Stimulated activated CD4-positive, alpha-beta T cell treated with anti-CD3 and anti-CD28 coated beads, Interleukin-1b, Interleukin-23, amount 100 ng/mL, for 48 hours (primary cell): Measurements from ENCODE around the gene TRAPPC3L.

Source experiments
- DNase-seq: peaks from one replicate; pipeline ENCODE4 v3.0.0-alpha.2; 2020

Gene TRAPPC3L

DNA sequence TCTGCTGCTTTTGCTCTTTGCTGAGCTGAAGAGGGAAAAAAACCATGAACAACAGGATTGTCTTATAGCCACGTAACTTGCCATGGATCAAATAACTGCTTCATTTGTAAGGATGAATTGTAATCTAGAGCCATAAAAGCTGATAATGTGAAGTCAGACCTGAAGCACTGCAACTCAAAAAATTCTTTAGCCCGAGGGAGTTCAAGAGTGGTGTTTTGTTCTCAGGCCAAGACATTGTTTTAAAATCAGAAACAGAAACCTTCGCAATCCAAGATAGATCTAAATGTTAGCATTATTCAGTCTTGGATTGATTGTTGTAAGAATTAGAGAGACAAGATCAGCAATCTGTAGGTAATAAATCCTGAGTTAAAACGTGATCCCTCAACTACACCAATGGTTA lies at the start of gene TRAPPC3L:
TRAPPC3L (minus strand) TSS at position 34 of the 400 bp plus-strand sequence. CDS start 170 bp downstream, outside the sequence.
- DNase-seq, result no peak

DNA sequence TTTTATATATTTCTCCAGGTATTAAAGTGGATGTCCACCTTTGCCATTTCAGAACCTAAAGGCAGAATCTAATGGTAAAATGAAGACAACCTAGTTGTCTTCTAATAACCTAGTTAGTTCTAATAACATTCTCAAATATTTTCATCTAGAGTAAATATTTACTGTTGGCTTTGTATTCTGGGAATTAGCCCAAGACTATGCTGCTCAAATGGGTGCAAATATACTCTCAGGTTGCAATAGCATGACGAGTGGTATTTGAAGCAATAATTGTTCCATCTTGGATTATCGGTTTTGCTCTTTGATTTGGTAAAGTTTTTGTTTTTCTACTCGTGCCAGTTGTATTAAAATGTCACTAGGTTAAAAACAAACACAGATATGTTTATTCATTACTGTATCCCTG lies 49.8 kb upstream of the TRAPPC3L start:
- no peak for DNase-seq

DNA sequence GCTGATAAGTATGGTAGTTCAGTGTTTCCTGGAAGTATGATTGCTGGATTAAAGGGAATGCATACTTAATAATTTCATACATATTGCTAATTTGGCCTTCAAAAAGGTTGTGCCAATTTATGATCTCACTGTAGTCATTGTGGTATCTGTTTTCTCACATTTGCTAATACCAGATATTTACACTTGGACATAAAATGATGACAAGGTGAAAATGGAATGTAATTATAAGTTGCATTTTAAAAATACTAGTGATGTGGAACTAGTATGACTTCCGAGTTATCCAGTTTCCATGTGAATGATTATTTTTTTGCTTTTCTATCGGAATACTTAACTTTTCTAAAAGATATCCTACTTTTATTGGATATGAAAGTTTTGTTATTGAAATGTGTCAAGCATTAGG lies 41.3 kb upstream of the TRAPPC3L start:
- DNase-seq, result no peak

DNA sequence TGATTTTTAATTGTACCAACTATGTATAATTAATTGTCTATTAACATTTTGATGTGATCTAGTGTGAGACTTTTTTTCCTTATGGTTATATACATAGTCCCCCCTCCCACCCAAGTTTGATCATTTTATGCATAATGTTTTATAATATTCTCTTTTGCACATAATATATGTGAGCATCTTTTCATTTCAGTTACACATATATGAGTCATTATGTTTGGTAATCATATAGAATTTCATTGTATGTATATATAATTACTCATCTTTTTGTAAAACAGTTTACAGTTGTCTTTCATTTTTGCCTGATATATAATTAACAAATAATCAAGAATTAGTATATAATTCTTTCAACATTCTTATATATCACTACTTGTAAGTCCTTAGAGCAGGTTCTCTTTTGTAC lies 40.8 kb upstream of the TRAPPC3L start:
- DNase-seq, result no peak

DNA sequence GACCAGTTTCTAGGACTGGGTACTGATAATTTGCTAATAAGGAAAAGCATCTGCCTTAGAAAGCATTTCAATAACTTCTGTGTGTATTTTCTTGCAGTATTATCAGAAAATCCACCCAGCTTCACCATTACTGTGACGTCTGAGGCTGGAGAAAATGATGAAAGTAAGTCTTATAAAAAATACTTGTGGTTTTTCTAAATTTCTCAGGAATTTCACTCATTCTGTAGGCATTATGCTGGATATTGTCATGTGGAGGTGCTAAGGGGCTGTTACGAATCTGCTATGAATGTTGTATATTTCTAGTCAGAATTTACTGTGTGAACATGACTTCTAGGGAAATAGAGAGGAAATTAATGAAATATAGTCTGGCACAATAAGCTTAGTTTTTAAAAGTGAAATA lies 34.7 kb upstream of the TRAPPC3L start:
- DNase-seq, result no peak

DNA sequence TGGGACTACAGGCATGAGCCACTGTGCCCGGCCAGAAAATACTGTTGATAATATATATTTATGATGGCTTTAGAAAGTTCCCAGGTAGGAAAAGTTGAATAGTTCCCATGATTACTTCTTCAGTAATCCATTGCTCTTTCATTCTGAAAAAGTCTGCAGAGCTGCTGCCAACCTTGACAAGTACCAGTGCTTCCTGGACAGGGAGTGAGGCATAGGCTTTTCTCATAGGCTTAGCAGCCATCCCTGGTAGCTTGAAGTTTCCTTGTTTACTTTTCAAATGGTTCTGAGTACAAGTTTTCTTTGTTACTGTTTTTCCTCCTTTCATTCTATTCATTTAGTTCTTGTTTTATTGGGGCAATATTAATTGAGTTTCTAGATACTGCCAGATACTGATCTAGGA lies 33.7 kb upstream of the TRAPPC3L start:
- DNase-seq, result no peak

DNA sequence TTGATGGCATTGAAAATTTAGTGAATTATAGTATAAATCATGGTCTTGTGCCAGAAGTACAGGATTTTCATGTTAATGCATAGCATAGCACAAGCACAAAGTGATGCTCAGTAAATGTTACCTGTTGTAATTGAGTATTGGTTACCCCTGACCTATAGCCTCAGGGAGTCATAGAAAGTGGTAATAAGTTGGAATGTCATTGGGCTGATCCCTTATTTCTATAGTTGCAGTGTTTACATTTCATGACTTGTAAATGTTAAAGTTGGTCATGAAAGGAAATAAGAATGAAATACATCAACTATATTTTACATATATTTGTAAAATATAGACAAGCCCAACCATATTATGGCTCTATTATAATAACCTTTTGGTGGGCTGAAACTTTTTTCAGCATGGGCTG lies 32.9 kb upstream of the TRAPPC3L start:
- no peak for DNase-seq

DNA sequence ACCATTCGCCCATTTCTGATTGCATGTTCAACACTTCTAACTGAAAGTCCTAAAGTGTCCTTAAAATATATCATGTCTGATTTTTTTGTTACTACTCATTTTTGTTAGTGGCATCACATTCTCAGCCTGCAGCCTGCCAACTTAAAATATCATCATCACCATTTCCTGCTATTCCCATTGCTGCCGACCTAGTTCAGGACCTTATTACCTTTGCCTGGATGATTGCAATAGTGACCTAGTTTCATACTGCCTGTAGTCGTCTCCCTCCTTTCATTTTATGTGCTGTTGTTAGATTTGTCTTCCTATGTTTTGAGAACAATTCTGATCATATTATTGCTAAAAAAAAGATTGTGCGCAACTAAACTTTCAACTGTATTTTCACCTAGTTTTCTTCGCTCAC lies 32.0 kb upstream of the TRAPPC3L start:
- no peak for DNase-seq

DNA sequence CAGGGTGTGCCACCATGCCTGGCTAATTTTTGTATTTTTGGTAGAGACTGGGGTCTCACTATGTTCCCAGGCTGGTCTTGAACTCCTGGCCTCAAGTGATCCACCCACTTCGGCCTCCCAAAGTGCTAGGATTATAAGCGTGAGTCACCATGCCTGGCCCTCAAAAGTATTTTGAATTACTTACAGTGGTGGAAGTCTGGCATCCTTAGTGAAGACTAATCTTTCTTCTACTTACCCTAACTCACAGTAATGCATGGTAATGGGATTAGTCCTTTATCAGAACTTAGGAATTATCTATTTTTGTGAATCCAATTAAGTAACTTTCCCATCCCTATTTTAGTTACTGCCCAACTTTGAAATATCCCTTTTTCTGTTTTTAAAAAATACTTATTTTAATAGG lies 29.7 kb upstream of the TRAPPC3L start:
- DNase-seq, result no peak

DNA sequence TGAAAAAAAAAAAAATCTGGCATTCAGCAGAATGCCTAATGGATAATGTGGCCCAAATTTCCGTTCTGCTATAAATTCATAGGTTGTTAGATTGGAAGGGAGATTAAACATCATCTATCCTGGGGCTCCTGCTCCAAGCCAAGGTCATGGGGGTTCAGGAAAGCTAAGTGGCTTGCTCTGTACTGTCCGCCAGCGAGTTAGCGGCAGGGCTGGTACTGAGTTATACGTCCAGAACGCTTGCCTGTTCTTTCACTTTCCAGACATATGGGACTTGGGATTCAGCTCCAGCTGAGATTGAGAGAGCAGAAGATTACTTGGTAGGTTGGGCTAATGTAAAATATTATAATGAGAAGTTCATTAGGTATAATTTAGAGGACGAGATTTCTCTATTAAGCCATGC lies 26.7 kb upstream of the TRAPPC3L start:
- no peak for DNase-seq

DNA sequence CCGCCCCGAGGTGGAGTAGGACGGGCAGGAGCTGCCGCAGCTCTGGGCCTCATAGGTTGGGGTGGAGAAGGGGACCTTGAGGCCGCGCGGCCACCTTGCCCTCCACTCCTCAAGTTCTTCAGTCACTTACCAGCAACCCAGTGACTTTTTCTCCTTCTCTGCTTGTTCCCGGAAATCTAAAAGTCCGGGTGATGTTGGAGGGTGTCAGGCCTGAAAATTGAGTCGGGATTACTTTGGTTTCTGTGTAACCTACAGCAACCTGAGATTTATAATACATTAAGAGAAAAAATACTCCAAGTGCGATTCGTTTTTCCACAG lies 26.2 kb upstream of the TRAPPC3L start:
- no peak for DNase-seq

DNA sequence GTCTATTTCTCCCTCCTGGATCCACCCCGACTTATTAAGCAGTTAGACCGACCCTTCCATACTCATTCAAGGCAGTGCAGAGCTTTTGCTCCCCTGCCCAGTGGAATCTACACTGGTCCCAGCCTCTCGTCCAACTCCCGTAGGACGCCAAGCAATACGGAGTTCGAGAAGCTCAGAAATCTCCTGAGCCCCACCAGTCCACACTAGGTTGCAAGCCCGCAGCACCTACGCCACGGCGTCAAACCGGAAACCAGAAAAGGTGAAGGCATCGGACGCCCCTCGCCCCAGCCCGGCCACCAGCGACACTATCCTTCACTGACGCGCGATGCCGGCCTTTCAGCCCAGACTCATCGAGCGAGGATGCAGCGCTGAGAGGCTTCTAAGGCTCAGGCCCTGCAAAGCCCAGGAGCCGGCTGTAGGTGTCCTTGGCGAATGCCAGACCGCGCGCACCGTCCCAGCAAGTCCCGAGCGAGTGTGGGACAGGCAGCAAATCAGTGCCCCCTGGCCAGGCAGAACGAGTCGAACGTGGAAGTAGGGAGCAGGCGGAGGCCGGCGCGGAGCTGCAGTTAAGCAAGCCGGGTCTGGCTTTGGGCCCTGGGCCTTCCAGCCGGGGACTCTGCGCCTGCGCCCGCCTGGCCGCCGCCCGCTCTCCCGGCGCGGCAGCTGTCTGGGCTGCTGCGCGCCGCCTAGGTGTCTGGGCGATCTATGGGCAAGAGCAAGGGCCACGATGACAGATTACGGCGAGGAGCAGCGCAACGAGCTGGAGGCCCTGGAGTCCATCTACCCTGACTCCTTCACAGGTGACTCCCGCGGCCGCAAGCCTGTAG lies 25.6 kb upstream of the TRAPPC3L start, which contains the start of gene RWDD1:
RWDD1 (plus strand) TSS at position 649 of the 827 bp plus-strand sequence; CDS start at position 728, 79 bp downstream.
- peak; percentile 99 for DNase-seq

DNA sequence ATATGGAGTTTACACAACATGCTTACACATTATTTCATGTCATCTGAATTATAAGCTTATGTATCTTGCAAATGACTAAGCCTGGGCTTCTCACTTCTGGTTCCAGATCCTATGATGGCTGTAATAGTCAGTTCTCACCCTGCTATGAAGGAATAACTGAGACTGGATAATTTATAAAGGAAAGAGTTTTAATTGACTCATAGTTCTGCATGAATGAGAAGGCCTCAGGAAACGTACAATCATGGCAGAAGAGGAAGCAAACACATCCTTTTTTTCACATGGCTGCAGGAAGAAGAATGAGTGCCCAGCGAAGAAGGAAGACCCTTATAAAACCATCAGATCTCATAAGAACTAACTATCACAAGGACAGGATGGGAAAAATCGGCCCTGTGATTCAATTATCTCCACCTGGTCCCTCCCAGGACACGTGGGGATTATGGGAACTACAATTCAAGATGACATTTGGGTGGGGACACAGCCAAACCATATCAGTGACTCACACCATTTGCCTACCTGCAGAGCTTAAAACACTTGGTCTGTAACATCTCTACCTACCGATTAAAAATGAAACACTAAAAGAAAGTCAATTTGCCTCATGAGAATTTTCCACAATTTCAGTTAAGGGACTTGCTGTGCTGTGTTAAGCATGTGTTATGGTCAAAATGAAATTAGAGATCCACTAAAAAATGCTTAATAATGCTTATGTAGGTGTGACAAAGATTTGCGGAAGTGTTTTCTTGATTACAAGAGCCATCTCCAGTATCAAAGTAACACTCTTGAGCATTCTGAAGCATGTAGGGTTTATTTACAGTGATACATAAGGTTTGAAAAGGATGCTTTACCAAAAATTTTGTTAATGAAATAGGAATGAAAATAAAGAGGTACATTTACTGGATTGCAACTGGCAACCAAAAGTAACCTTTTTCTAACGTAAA lies 23.6 kb upstream of the TRAPPC3L start:
- no peak for DNase-seq

DNA sequence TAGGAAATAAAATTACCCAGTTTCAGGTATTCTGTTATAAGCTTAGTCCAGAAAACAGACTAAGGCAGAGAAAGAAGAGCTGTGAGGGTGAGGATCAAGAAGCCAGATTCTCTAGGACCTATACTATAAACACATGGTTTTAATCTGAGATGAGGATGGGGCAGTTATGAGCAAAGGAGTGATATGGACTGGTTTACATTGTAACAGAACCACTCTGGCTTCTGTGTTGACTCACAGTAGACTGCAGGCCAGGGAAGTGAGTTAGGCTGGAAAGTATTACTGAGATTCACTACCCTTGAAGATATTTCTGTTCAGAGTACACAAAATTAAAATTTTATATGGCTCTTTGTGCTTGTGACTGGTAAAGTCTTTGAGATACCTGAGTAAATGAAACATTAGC lies 22.6 kb upstream of the TRAPPC3L start:
- no peak for DNase-seq

DNA sequence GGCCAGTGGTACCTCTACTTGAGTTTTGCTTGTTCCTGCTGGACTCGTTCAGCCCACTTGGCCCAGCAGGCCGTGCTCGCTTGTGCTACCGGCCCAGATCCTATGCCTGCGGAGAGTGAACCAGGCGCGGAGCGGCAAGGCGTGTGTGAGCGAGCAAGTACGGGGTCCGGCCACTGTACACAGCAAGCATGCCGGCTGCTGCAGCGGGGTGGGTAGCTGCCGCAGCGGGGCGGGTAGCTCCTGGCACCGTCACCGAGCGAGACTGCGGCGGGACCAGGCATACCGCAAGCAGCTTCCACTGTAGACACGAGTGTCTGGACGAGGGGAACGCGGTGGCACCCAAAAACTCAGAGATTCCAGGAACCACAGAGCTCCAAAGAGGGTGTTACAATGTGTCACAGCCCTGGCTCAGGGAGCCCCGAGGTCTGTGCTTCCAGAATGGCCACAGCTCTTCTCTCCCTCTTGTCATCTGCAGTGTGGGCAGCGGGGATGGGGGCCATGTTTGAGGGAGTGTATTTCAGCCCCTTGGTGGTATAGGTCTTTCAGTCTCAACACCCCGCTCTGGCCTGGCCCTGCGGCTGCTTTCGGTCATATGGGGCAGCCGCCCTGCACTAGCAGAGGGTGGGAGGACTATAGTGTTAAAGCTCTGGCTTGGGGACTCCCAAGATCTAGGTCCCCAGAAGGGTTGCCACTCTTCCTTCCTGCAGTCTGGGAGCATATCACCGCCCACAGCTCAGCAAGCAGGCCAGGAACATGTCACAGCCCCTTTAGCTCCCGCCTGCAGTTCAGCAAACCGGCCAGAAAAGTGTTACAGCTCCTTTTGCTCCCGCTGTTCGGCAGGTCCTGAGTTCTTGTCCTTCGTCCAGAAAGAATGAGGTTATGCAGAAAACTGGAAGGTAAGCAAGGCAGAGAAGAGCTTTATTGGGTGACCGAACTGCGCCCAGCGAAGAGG lies 19.7 kb upstream of the TRAPPC3L start:
- DNase-seq, result peak; percentile 17

DNA sequence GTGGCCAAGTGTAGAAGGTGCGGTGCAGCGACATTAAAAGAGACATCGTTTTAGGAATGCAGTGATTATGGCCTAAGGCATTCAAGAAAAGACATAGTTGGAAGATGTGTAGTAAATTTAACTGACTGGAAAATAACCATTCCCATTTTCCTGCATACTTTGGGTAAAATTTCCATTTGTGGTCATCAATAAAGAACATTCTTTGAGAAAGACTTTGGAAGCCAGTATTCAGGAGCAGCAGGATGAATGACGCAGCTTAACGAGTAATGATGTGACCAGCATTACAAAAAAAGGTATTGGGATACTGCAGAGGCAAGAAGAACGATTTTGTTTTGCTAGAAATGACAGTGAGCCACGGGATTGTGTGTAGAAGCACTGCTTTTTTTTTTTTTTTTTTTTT lies 18.8 kb upstream of the TRAPPC3L start:
- DNase-seq, result no peak

DNA sequence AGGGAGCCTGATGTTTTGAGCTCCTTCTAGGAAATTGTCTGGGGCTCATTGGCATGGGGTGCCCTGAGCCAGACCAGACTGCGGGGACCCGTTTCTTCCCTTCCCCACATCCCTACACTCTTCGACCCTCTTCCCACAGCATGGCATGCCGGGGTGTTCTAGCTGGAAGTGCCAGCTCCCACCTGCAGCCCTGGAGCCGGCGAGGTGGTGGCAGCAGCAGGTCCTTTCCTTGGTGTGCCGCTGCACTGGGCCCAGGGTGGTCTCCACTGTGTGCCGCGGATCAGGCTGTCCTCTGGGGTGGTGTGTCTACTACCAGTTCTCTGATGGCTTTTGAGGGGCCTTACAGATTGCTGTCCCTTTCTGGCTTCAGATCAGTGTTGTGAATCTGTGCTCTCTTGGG lies 18.3 kb upstream of the TRAPPC3L start:
- DNase-seq, result no peak

DNA sequence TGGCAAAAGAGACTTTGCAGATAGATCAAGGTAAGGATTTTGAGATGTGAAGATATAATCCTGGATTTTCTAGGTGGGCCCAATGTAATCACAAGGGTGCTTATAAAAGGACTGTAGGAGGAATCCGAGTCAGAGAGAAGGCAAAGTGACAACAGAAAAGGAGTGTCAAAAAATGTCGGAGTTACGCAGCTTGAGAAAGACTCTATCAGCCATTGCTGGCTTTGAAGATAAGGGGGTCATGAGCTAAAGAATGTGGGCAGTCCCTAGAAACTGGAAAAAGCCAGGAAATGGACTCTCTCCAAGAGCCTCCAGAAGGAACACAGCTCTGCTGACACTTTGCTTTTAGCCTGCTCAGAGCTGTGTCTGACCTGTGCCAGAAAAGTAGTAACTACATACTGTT lies 17.1 kb upstream of the TRAPPC3L start:
- no peak for DNase-seq

DNA sequence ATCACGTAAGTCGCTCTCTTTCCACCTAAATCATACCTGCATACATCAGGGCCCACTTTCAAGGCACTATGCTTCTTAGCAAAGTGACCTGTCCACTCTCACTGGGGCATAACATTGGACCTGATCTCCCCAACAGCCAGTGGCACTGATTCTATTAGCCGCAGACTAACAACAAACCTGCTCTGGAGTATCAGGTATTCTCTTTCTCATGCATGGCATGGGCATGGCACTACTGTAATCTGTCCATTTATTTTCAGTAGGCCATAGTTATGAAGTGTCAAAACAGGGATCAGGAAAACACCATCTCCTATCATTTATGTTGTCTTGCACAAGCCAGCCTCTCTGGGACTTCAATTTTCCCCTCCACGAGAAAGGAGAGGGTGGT lies 16.5 kb upstream of the TRAPPC3L start:
- DNase-seq, result no peak

DNA sequence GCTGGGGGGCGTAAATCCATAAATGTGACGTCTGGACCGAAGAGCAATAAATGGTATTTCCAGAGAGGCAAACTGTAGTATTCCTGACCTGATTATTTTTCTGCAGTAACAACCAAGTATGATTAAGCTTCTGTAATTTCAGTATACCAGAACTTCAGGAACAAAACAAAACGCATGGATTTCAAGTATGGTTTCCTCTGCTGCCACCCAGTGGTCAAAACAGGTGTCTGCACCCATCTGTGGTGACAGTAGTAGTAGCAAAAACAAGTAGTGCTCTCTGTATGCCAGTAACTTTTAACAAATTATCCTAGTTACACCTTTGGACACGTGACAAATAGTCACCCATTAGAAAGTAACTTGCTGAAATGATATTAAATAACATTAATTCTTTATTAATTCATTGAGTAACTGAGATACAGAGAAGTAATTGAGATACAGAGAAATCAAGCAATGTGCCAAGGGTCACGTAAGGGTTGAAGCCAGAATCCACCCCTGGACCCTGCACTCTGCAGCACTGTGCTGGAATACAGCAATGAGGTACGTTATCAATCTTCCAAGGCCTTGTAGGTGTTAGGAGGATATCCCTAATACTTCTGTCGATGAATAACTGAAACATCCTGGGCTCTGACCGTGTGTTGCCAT lies 16.0 kb upstream of the TRAPPC3L start:
- DNase-seq, result peak; percentile 57

DNA sequence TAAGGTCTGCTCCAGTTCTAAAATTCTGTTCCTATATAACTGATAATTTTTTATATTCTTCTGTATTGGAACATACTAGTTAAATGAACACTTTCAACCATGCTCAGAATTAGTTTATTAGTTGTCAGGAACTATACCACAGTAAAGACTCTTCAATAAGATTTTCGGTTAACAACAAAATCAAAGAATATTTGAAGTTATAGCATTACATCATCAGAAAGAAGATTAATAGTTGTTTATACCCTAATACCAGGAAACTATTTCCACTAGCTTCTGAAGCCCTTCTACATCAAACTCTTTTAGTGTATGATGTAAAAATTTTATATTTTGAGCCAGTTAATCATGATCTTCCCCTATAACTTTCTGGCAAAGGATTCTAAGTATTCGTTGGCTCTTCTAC lies 14.6 kb upstream of the TRAPPC3L start:
- DNase-seq, result no peak

DNA sequence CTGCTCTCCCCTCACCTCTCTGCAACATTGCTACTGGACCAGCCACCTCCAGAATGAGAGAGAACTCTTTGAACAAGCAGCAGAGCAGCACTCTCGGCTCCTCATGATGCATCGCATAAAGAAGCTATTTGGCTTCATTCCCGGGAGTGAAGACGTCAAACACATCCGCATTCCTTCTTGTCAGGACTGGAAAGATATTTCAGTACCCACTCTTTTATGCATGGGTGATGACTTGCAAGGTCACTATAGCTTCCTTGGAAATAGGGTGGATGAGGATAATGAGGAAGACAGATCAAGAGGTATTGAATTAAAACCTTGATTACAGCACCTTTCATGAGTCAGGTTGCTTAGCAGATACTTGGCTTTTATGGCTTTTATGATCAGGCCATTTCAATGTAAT lies 12.4 kb upstream of the TRAPPC3L start:
- no peak for DNase-seq
